ENCODE measurements around the gene NEGR1. TPM values are rescaled to one million over a fixed set of nuclear protein-coding genes. Genes with fewer than 3 reads are reported as not detected.

NEGR1 gene
- total and polyA plus RNA-seq, 4 donors = 0.08 to 0.14 (median 0.12) TPM; not detected in 1

DNA sequence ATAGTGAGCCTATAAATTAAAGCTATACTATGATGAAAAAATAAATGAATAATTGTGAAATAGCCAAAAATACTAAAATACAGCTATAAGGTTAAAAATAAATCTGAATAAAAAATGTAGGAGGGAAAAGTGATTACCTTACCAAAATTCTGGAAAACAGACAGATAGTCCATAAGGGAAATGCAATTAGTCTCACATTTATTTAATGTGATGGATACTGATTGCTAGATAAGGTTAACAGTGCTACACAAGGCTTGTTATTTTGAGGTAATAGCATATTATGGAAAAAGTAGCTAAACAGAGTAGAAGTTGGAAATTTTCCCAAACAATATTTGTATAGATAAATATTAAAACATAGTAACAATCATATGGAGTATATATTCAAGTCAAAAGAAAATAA, 413.0 kb downstream of the NEGR1 start:
- Histone ChIP-seq H3K27me3 (ENCODE audit: control insufficient read depth in 4 of 4, insufficient read depth in 4 of 4, low read length in 3 of 4) (no peaks in the 10 kb centered on the region), H3K4me1 (ENCODE audit: control insufficient read depth in 4 of 4, insufficient read depth in 4 of 4, low read length in 3 of 4) (no peaks in the 10 kb centered on the region), H3K9me3 (ENCODE audit: control insufficient read depth in 4 of 4, low read length in 3 of 4) (no peaks in the 10 kb centered on the region), H3K27ac (ENCODE audit: low read depth in 1 of 2, low read length in 2 of 2) (no peak overlapping the region), H3K36me3 (ENCODE audit: control insufficient read depth in 4 of 4, insufficient read depth in 3 of 4, low read depth in 1 of 4, low read length in 3 of 4) (no peaks in the 10 kb centered on the region), H3K4me3 (ENCODE audit: low read depth in 1 of 3, low read length in 3 of 3) (no peak overlapping the region), H3K9ac (ENCODE audit: low read depth in 1 of 2, low read length in 2 of 2) (no peak overlapping the region)
- TF ChIP-seq FOXA2 (IDR thresholded peaks at IDR 0.05) (no peak), JUND (IDR thresholded peaks at IDR 0.05) (no peak), NR2F2 (IDR thresholded peaks at IDR 0.05) (no peak), TAF1 (conservative IDR thresholded peaks at IDR 0.05) (no peak), RXRA (IDR thresholded peaks at IDR 0.05) (no peak), HNF4G (IDR thresholded peaks at IDR 0.05) (no peak), GABPA (IDR thresholded peaks at IDR 0.05 in 1 of 2, conservative IDR thresholded peaks at IDR 0.05 in 1 of 2) (no peak), EGR1 (IDR thresholded peaks at IDR 0.05; ENCODE audit: low read depth in 2 of 2) (no peak), RAD21 (IDR thresholded peaks at IDR 0.05) (no peak), FOXA1 (IDR thresholded peaks at IDR 0.05) (no peak), SP1 (IDR thresholded peaks at IDR 0.05) (no peak), HNF4A (conservative IDR thresholded peaks at IDR 0.05) (no peak), YY1 (IDR thresholded peaks at IDR 0.05) (no peak)
- TF ChIP-seq, protein P1, sequence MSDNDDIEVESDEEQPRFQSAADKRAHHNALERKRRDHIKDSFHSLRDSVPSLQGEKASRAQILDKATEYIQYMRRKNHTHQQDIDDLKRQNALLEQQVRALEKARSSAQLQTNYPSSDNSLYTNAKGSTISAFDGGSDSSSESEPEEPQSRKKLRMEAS (IDR thresholded peaks at IDR 0.05) = no peak
- TF ChIP-seq, protein P2, sequence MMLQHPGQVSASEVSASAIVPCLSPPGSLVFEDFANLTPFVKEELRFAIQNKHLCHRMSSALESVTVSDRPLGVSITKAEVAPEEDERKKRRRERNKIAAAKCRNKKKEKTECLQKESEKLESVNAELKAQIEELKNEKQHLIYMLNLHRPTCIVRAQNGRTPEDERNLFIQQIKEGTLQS (IDR thresholded peaks at IDR 0.05) = no peak
- TF ChIP-seq, protein P3, sequence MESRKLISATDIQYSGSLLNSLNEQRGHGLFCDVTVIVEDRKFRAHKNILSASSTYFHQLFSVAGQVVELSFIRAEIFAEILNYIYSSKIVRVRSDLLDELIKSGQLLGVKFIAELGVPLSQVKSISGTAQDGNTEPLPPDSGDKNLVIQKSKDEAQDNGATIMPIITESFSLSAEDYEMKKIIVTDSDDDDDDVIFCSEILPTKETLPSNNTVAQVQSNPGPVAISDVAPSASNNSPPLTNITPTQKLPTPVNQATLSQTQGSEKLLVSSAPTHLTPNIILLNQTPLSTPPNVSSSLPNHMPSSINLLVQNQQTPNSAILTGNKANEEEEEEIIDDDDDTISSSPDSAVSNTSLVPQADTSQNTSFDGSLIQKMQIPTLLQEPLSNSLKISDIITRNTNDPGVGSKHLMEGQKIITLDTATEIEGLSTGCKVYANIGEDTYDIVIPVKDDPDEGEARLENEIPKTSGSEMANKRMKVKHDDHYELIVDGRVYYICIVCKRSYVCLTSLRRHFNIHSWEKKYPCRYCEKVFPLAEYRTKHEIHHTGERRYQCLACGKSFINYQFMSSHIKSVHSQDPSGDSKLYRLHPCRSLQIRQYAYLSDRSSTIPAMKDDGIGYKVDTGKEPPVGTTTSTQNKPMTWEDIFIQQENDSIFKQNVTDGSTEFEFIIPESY (IDR thresholded peaks at IDR 0.05) = no peak
- TF ChIP-seq, protein P4, sequence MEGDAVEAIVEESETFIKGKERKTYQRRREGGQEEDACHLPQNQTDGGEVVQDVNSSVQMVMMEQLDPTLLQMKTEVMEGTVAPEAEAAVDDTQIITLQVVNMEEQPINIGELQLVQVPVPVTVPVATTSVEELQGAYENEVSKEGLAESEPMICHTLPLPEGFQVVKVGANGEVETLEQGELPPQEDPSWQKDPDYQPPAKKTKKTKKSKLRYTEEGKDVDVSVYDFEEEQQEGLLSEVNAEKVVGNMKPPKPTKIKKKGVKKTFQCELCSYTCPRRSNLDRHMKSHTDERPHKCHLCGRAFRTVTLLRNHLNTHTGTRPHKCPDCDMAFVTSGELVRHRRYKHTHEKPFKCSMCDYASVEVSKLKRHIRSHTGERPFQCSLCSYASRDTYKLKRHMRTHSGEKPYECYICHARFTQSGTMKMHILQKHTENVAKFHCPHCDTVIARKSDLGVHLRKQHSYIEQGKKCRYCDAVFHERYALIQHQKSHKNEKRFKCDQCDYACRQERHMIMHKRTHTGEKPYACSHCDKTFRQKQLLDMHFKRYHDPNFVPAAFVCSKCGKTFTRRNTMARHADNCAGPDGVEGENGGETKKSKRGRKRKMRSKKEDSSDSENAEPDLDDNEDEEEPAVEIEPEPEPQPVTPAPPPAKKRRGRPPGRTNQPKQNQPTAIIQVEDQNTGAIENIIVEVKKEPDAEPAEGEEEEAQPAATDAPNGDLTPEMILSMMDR (IDR thresholded peaks at IDR 0.05; ENCODE audit: low read depth, low read length, missing input control) = no peak
- TF ChIP-seq, protein P5, sequence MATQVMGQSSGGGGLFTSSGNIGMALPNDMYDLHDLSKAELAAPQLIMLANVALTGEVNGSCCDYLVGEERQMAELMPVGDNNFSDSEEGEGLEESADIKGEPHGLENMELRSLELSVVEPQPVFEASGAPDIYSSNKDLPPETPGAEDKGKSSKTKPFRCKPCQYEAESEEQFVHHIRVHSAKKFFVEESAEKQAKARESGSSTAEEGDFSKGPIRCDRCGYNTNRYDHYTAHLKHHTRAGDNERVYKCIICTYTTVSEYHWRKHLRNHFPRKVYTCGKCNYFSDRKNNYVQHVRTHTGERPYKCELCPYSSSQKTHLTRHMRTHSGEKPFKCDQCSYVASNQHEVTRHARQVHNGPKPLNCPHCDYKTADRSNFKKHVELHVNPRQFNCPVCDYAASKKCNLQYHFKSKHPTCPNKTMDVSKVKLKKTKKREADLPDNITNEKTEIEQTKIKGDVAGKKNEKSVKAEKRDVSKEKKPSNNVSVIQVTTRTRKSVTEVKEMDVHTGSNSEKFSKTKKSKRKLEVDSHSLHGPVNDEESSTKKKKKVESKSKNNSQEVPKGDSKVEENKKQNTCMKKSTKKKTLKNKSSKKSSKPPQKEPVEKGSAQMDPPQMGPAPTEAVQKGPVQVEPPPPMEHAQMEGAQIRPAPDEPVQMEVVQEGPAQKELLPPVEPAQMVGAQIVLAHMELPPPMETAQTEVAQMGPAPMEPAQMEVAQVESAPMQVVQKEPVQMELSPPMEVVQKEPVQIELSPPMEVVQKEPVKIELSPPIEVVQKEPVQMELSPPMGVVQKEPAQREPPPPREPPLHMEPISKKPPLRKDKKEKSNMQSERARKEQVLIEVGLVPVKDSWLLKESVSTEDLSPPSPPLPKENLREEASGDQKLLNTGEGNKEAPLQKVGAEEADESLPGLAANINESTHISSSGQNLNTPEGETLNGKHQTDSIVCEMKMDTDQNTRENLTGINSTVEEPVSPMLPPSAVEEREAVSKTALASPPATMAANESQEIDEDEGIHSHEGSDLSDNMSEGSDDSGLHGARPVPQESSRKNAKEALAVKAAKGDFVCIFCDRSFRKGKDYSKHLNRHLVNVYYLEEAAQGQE (IDR thresholded peaks at IDR 0.05) = no peak
- no peak for DNase-seq (ENCODE audit: low spot score)
